ENCODE results near the gene LRSAM1. TPM values are rescaled to one million over a fixed set of nuclear protein-coding genes. Genes with fewer than 3 reads are reported as not detected.
A peak's percentile ranks its signal among the peaks of the same experiment; 100 is the strongest.

The LRSAM1 gene
- total RNA-seq, 4 donors from 2014 or later, result 15.5 to 26.5 (median 20.2) TPM

GRCh38 chr9:127424676-127424999 is 26.7 kb upstream of the LRSAM1 start:
- no peak for ATAC-seq
- Histone ChIP-seq H3K9me3 (no peaks in the 10 kb centered on the region), H3K36me3 (peaks cover 0 to 19% of the 10 kb centered on the region in 2 donors), H3K4me1 (peaks cover 7 to 61% (median 21%) of the 10 kb centered on the region in 3 donors), H3K27ac (peak overlapping the region; percentile 59 to 93 (median 92)), H3K4me3 (peak overlapping the region; percentile 59 to 67), H3K27me3 (no peaks in the 10 kb centered on the region)
- TF ChIP-seq POLR2AphosphoS5 (IDR thresholded peaks at IDR 0.05), result no peak
- no peak for TF ChIP-seq POLR2A (IDR thresholded peaks at IDR 0.05)
- no peak for TF ChIP-seq EP300 (IDR thresholded peaks at IDR 0.05)
- no peak for TF ChIP-seq CTCF (IDR thresholded peaks at IDR 0.05)
- 1 to 3% methylated on average over 8 to 12 of the region's 13 CpGs for WGBS, 2 donors (ENCODE audit: low coverage in 1 of 2)

GRCh38 chr9:127426756-127427155 is 24.6 kb upstream of the LRSAM1 start:
- no peak for ATAC-seq
- peaks cover 7 to 49% (median 21%) of the 10 kb centered on the region in 3 donors for H3K4me1 ChIP-seq
- H3K9me3 ChIP-seq, result no peaks in the 10 kb centered on the region
- no peaks in the 10 kb centered on the region for H3K27me3 ChIP-seq
- WGBS, 2 donors (ENCODE audit: low coverage in 1 of 2), result 80 to 83% methylated on average over 1 to 2 of the region's 2 CpGs
- no peak overlapping the region for H3K27ac ChIP-seq
- H3K4me3 ChIP-seq, result no peak overlapping the region
- H3K36me3 ChIP-seq, result peaks cover 0 to 39% of the 10 kb centered on the region in 2 donors
- TF ChIP-seq CTCF (IDR thresholded peaks at IDR 0.05) (no peak), POLR2AphosphoS5 (IDR thresholded peaks at IDR 0.05) (no peak), POLR2A (IDR thresholded peaks at IDR 0.05) (no peak), EP300 (IDR thresholded peaks at IDR 0.05) (no peak)

- Histone ChIP-seq H3K36me3 (peaks cover 0 to 46% of the 10 kb centered on the region in 2 donors), H3K4me3 (no peak overlapping the region), H3K27ac (no peak overlapping the region), H3K9me3 (no peaks in the 10 kb centered on the region), H3K27me3 (no peaks in the 10 kb centered on the region), H3K4me1 (peaks cover 0 to 33% (median 10%) of the 10 kb centered on the region in 3 donors)
- TF ChIP-seq EP300 (IDR thresholded peaks at IDR 0.05) (no peak), CTCF (IDR thresholded peaks at IDR 0.05) (no peak), POLR2A (IDR thresholded peaks at IDR 0.05) (no peak), POLR2AphosphoS5 (IDR thresholded peaks at IDR 0.05) (no peak)
- no peak for ATAC-seq
- 80 to 87% methylated on average over 1 to 3 of the region's 3 CpGs for WGBS, 2 donors (ENCODE audit: low coverage in 1 of 2)
Observed at GRCh38 chr9:127428348-127428747, 23.0 kb upstream of the LRSAM1 start.

GRCh38 chr9:127430415-127430814 is 20.9 kb upstream of the LRSAM1 start:
- Histone ChIP-seq H3K36me3 (peaks cover 0 to 66% of the 10 kb centered on the region in 2 donors), H3K27me3 (no peaks in the 10 kb centered on the region), H3K27ac (no peak overlapping the region), H3K9me3 (no peaks in the 10 kb centered on the region), H3K4me3 (no peak overlapping the region), H3K4me1 (peaks cover 0 to 22% (median 4%) of the 10 kb centered on the region in 3 donors)
- TF ChIP-seq POLR2A (IDR thresholded peaks at IDR 0.05) (no peak), EP300 (IDR thresholded peaks at IDR 0.05) (no peak), POLR2AphosphoS5 (IDR thresholded peaks at IDR 0.05) (no peak), CTCF (IDR thresholded peaks at IDR 0.05) (no peak)
- WGBS, 2 donors (ENCODE audit: low coverage in 1 of 2), result 92 to 100% methylated on average over 5 to 8 of the region's 8 CpGs
- ATAC-seq, result no peak

- Histone ChIP-seq H3K4me3 (no peak overlapping the region), H3K4me1 (no peaks in the 10 kb centered on the region), H3K36me3 (peaks cover 0 to 99% of the 10 kb centered on the region in 2 donors), H3K27ac (no peak overlapping the region), H3K9me3 (no peaks in the 10 kb centered on the region), H3K27me3 (no peaks in the 10 kb centered on the region)
- no peak for TF ChIP-seq POLR2AphosphoS5 (IDR thresholded peaks at IDR 0.05)
- no peak for TF ChIP-seq CTCF (IDR thresholded peaks at IDR 0.05)
- no peak for TF ChIP-seq POLR2A (IDR thresholded peaks at IDR 0.05)
- TF ChIP-seq EP300 (IDR thresholded peaks at IDR 0.05), result no peak
- WGBS, 2 donors (ENCODE audit: low coverage in 1 of 2), result 75 to 81% methylated on average over 2 to 9 of the region's 12 CpGs
- no peak for ATAC-seq
Observed at GRCh38 chr9:127437497-127438264, 13.6 kb upstream of the LRSAM1 start.

Measured in gastroesophageal sphincter (tissue), 4 donors.